ENCODE measurements around the gene CTSZ. TPM values are rescaled to one million over a fixed set of nuclear protein-coding genes. Genes with fewer than 3 reads are reported as not detected.

The CTSZ gene
- total and polyA plus RNA-seq, 10 of the 15 experiments (the other 5 are each of a cell fraction or from before 2014, with no cell fraction given), result 6.0 to 301 (median 154) TPM

GRCh38 chr20:58995461-58996225 is 11.4 kb downstream of the CTSZ start (continued):
- TF ChIP-seq WRNIP1 (IDR thresholded peaks at IDR 0.05; ENCODE audit: borderline replicate concordance, low read depth, low read length) (no peak), HDAC6 (IDR thresholded peaks at IDR 0.05; ENCODE audit: unreplicated experiment) (no peak), NFYA (IDR thresholded peaks at IDR 0.05; ENCODE audit: borderline replicate concordance, low read depth, low read length) (no peak), POLR2A (IDR thresholded peaks at IDR 0.05; ENCODE audit: low read depth, low read length) (peak; percentile 65)

GRCh38 chr20:58994390-58995159 is 12.5 kb downstream of the CTSZ start:
- H3K79me2 ChIP-seq (ENCODE audit: control insufficient read depth, insufficient read depth, low read length), result no peaks in the 10 kb centered on the region; the same call in 1 of the 2 replicates
- H2AFZ ChIP-seq (ENCODE audit: control insufficient read depth, low read depth, low read length), result no peak overlapping the region
- ChIA-PET CTCF (interaction anchor here (0.7 to 0.9 kb wide), 2 partner anchors 93 to 124 kb away, joined by 3 to 4 read pairs; no protein-coding TSS in a partner anchor), RAD21 (ENCODE audit: unreplicated experiment) (interaction anchor here (0.7 to 1.3 kb wide), 2 partner anchors 46 to 101 kb away, joined by 3 to 4 read pairs; no protein-coding TSS in a partner anchor), SMC1A (ENCODE audit: uncharacterized antibody, unreplicated experiment) (interaction anchor here (0.6 to 2.3 kb wide), 4 partner anchors 12 to 457 kb away, joined by 3 to 11 read pairs (median 3); no protein-coding TSS in a partner anchor), POLR2A (interaction anchor here (0.6 to 1.3 kb wide), 3 partner anchors 13 to 152 kb away, joined by 3 to 8 read pairs (median 5); no protein-coding TSS in a partner anchor)
- FAIRE-seq (no peak), ATAC-seq (peak; percentile 7; the same call in 1 of the 3 replicates), DNase-seq (ENCODE audit: low read depth, low spot score) (no peak)
- H4K20me1 ChIP-seq (ENCODE audit: control insufficient read depth, insufficient read depth), result peaks cover 3% of the 10 kb centered on the region
- in situ Hi-C loops (cut with MboI) (no loop called here), intact Hi-C loops (cut with micrococcal nuclease; ENCODE audit: unreplicated experiment) (no loop called here)
- no peak overlapping the region for H3K27ac ChIP-seq (ENCODE audit: control insufficient read depth, insufficient read depth)
- H3K4me2 ChIP-seq (ENCODE audit: control insufficient read depth, insufficient read depth), result no peak overlapping the region
- H3K36me3 ChIP-seq (ENCODE audit: control insufficient read depth in 2 of 2, insufficient read depth in 2 of 2, low read length in 1 of 2), result peaks cover 46 to 61% of the 10 kb centered on the region in 2 experiments
- TF ChIP-seq CHD1 (IDR thresholded peaks at IDR 0.05; ENCODE audit: low read depth, low read length), result no peak
- TF ChIP-seq ATF2 (IDR thresholded peaks at IDR 0.05; ENCODE audit: low read length), result peak; percentile 10; the same call in 1 of the 2 replicates
- no peak for TF ChIP-seq HDAC2 (IDR thresholded peaks at IDR 0.05)
- TF ChIP-seq DPF2 (IDR thresholded peaks at IDR 0.05), result no peak
- H3K27me3 ChIP-seq (replicated peaks in 1 of 2; ENCODE audit: control insufficient read depth in 2 of 2, insufficient read depth in 2 of 2, low read length in 1 of 2), result no peaks in the 10 kb centered on the region
- no peak overlapping the region for H3K9ac ChIP-seq (ENCODE audit: control insufficient read depth, insufficient read depth, low read length)
- H3K4me1 ChIP-seq (ENCODE audit: control insufficient read depth, insufficient read depth, low read length), result peaks cover 14% of the 10 kb centered on the region
- H3K4me3 ChIP-seq, result no peak overlapping the region
- WGBS (ENCODE audit: insufficient coverage, insufficient replicate concordance, low lambda C conversion rate, missing lambda C conversion rate), result 86% methylated on average over 15 of the region's 17 CpGs
- BruUV-seq (replicated peaks), result TSS peak; percentile 45
- no peaks in the 10 kb centered on the region for H3K9me3 ChIP-seq (replicated peaks; ENCODE audit: control insufficient read depth, insufficient read depth, low read length)

Data from GM12878 (cell line).